ENCODE results near the gene TMTC4. TPM values are rescaled to one million over a fixed set of nuclear protein-coding genes. Genes with fewer than 3 reads are reported as not detected.

The TMTC4 gene
- 10 to 100 TPM in 1 of 2 donors, 1 to 10 TPM in 1; 8.2 to 17.9 TPM for total RNA-seq

- Histone ChIP-seq H3K36me3 (no peaks in the 10 kb centered on the region), H3K27ac (peak within 1 kb of the TSS; percentile 72 to 78), H3K4me1 (ENCODE audit: control insufficient read depth in 1 of 2, low read depth in 2 of 2) (peaks cover 0 to 12% of the 10 kb centered on the region in 2 donors), H3K27me3 (replicated peaks; ENCODE audit: insufficient read depth) (no peaks in the 10 kb centered on the region), H3K9me3 (no peaks in the 10 kb centered on the region), H3K4me3 (peak within 1 kb of the TSS; percentile 91)
- ATAC-seq (ENCODE audit: insufficient number of reproducible peaks, low FRiP score, low read depth), result no peak
- no peak for TF ChIP-seq CTCF (IDR thresholded peaks at IDR 0.05)
- DNase-seq (ENCODE audit: low spot score), result no peak
Measured at GRCh38 chr13:100674572-100674871, at the start of gene TMTC4. TMTC4 (minus strand) TSS chr13:100674795; CDS start chr13:100670362, 4,433 bp downstream.

- Histone ChIP-seq H3K4me3 (no peak overlapping the region), H3K9me3 (no peaks in the 10 kb centered on the region), H3K27me3 (replicated peaks; ENCODE audit: insufficient read depth) (no peaks in the 10 kb centered on the region), H3K36me3 (no peaks in the 10 kb centered on the region), H3K4me1 (ENCODE audit: control insufficient read depth in 1 of 2, low read depth in 2 of 2) (no peaks in the 10 kb centered on the region), H3K27ac (no peak overlapping the region)
- DNase-seq (ENCODE audit: low spot score) (no peak), ATAC-seq (ENCODE audit: insufficient number of reproducible peaks, low FRiP score, low read depth) (no peak)
- no peak for TF ChIP-seq CTCF (IDR thresholded peaks at IDR 0.05)
Measured at GRCh38 chr13:100722517-100722916, 47.9 kb upstream of the TMTC4 start.

- no peak overlapping the region for H3K4me3 ChIP-seq
- H3K27ac ChIP-seq, result no peak overlapping the region
- H3K36me3 ChIP-seq, result no peaks in the 10 kb centered on the region
- no peak for ATAC-seq (ENCODE audit: insufficient number of reproducible peaks, low FRiP score, low read depth)
- H3K27me3 ChIP-seq (replicated peaks; ENCODE audit: insufficient read depth), result no peaks in the 10 kb centered on the region
- TF ChIP-seq CTCF (IDR thresholded peaks at IDR 0.05), result peak; percentile 29
- DNase-seq (ENCODE audit: low spot score), result no peak
- H3K4me1 ChIP-seq (ENCODE audit: control insufficient read depth in 1 of 2, low read depth in 2 of 2), result no peaks in the 10 kb centered on the region
- no peaks in the 10 kb centered on the region for H3K9me3 ChIP-seq
Measured at GRCh38 chr13:100721885-100722512, 47.4 kb upstream of the TMTC4 start.

- DNase-seq (ENCODE audit: low spot score), result no peak
- Histone ChIP-seq H3K9me3 (no peaks in the 10 kb centered on the region), H3K4me1 (ENCODE audit: control insufficient read depth in 1 of 2, low read depth in 2 of 2) (no peaks in the 10 kb centered on the region), H3K4me3 (no peak overlapping the region), H3K36me3 (no peaks in the 10 kb centered on the region), H3K27me3 (replicated peaks; ENCODE audit: insufficient read depth) (no peaks in the 10 kb centered on the region), H3K27ac (no peak overlapping the region)
- no peak for ATAC-seq (ENCODE audit: insufficient number of reproducible peaks, low FRiP score, low read depth)
- TF ChIP-seq CTCF (IDR thresholded peaks at IDR 0.05), result no peak
Measured at GRCh38 chr13:100715604-100716003, 41.0 kb upstream of the TMTC4 start.

- Histone ChIP-seq H3K27ac (no peak overlapping the region), H3K36me3 (no peaks in the 10 kb centered on the region), H3K4me1 (ENCODE audit: control insufficient read depth in 1 of 2, low read depth in 2 of 2) (no peaks in the 10 kb centered on the region), H3K9me3 (no peaks in the 10 kb centered on the region), H3K27me3 (replicated peaks; ENCODE audit: insufficient read depth) (no peaks in the 10 kb centered on the region), H3K4me3 (no peak overlapping the region)
- TF ChIP-seq CTCF (IDR thresholded peaks at IDR 0.05), result no peak
- ATAC-seq (ENCODE audit: insufficient number of reproducible peaks, low FRiP score, low read depth) (no peak), DNase-seq (ENCODE audit: low spot score) (no peak)
Measured at GRCh38 chr13:100714478-100714877, 39.9 kb upstream of the TMTC4 start.
